Small intestine (tissue), 7 donors: ENCODE results near the gene STAC2. TPM values are rescaled to one million over a fixed set of nuclear protein-coding genes. Genes with fewer than 3 reads are reported as not detected.
A peak's percentile ranks its signal among the peaks of the same experiment; 100 is the strongest.

ENCODE experiments used
- DNase-seq, 2 donors: peaks; one replicate each; pipeline versions ENCODE4 v3.0.0 to v3.0.0-alpha.2; 2013
- FAIRE-seq: peaks from 2 replicates; lab custom pipeline; 2012; peaks lifted over from hg19 to GRCh38; lab: Jason Lieb, UNC
- H3K27ac ChIP-seq, 3 donors: one replicate each; pipeline ENCODE4 v1.5.1; 2013; ENCODE audit warnings: low read length in 2 of 3, mild to moderate bottlenecking in 2 of 3, control low read depth in 1 of 3, inconsistent platforms in 1 of 3, low read depth in 1 of 3, moderate library complexity in 1 of 3
- H3K27me3 ChIP-seq, 3 donors: one replicate each; pipeline ENCODE4 v1.6.1; 2013; ENCODE audit warnings: low read length in 3 of 3, inconsistent platforms in 1 of 3; ENCODE audit not compliant: control insufficient read depth in 3 of 3, insufficient read depth in 3 of 3
- H3K36me3 ChIP-seq, 3 donors: one replicate each; pipeline ENCODE4 v1.6.1; 2013; ENCODE audit warnings: low read length in 3 of 3, inconsistent platforms in 1 of 3, low read depth in 1 of 3, mild to moderate bottlenecking in 1 of 3, moderate library complexity in 1 of 3; ENCODE audit not compliant: control insufficient read depth in 3 of 3, insufficient read depth in 2 of 3
- H3K4me1 ChIP-seq, 3 donors: one replicate each; pipeline ENCODE4 v1.6.1; 2013; ENCODE audit warnings: low read length in 2 of 3, inconsistent platforms in 1 of 3, low read depth in 1 of 3, mild to moderate bottlenecking in 1 of 3, moderate library complexity in 1 of 3; ENCODE audit not compliant: control insufficient read depth in 3 of 3, insufficient read depth in 2 of 3
- H3K4me3 ChIP-seq, 3 donors: one replicate each; pipeline ENCODE4 v1.5.1; 2013; ENCODE audit warnings: low read length in 3 of 3, control low read depth in 1 of 3, inconsistent platforms in 1 of 3, low read depth in 1 of 3, mild to moderate bottlenecking in 1 of 3, moderate library complexity in 1 of 3
- H3K9me3 ChIP-seq, 2 donors: one replicate each; pipeline ENCODE4 v1.6.1; 2013; ENCODE audit warnings: low read depth in 1 of 2, low read length in 1 of 2; ENCODE audit not compliant: control insufficient read depth in 2 of 2, insufficient read depth in 1 of 2
- WGBS, 3 donors: extraction: QIAGEN DNeasy Blood & Tissue Kit; methylation state at CpG; one replicate each; pipeline ENCODE4 v1.1.7; 2013; 5-methylcytosine and 5-hydroxymethylcytosine counted together
- polyA plus RNA-seq, 4 donors: library from polyadenylated mRNA; stranded (reverse) in 3 of 4; unstranded in 1 of 4; fragments of 200-250 nt in 3 of 4; fragments of 120-200 nt in 1 of 4; gene quantifications; one replicate each; pipeline versions ENCODE4 v1.2.1 to v1.2.3, GENCODE V29; 2013
- donor health status: healthy with polysubstance abuse.
- donor health status: control.
- donor health status: control.
- donor health status: Bipolar disorder and iron deficiency.
- donor health status: healthy.

Gene STAC2
- polyA plus RNA-seq, 4 donors, result 0.31 to 0.64 TPM; not detected in 2

DNA sequence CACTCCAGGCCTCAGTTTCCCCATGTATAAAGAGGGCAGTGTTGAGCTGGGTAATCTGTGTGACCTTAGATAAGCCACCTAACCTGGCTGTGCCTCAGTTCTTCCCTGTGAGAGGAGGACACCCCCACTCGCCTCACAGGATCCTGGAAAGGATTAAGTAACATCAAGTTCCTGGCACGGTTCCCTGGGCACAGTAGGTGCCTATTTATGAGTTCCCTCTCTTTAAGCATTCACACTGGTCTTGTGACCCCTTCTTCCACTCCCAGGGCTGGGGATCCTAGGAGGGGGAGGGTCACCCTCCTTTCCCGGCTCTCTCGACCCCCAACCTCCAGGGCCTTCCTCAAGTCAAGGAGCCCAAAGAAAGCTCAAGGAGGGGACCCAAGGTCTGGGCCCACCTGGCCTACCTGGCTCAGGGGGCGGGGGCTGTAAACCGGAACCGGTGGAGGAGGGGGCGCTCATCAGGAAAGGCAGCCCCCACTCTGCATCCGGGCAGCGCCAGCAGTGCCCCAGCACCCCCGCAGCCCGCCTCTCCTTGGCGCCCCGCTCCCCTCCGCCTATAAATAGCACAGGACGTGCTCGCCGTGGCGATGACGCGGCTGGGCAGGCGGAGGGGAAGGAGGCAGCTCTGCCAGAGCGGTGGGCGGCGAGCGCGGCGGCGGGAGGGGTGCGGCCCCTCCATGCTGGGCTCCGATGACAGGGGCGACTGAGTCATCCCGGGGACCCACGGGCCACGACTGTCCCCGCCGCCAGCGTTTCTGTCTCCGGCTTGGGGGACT lies 16.2 kb downstream of the STAC2 start:
- Histone ChIP-seq H3K4me3 (peak overlapping the region in 1 of 3 donors; percentile 30), H3K27ac (no peak overlapping the region), H3K36me3 (peaks cover 0 to 12% (median 0%) of the 10 kb centered on the region in 3 donors), H3K4me1 (peaks cover 0 to 14% (median 0%) of the 10 kb centered on the region in 3 donors), H3K9me3 (no peaks in the 10 kb centered on the region), H3K27me3 (peaks cover 0 to 45% (median 2%) of the 10 kb centered on the region in 3 donors)
- FAIRE-seq (no peak), DNase-seq (peak in 1 of 2 donors; percentile 56)
- WGBS, 3 donors, result 3 to 7% (median 7%) methylated on average over 20 to 39 of the region's 39 CpGs

DNA sequence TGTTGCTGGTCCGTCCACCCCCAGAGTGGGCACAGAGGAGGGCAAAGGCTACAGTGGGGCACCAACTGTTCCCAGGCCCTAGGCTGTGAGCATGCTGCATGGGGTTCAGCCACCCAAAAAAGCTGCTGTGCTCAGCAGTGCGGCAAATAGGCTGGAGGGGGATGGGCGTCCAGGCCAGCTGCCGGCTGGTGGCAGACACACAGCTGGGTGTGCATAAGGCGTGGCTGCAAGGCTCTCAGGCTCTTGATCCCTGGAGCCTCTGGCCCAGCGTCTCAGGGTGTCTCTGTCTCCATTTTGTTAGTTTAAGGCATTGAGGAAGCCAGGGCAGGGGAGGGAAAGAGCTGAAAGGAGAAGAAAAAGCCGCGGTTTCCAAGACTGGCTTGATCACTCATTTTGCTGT lies 16.9 kb downstream of the STAC2 start:
- Histone ChIP-seq H3K27me3 (peaks cover 0 to 43% (median 2%) of the 10 kb centered on the region in 3 donors), H3K27ac (no peak overlapping the region), H3K4me3 (no peak overlapping the region), H3K36me3 (peaks cover 1 to 18% (median 3%) of the 10 kb centered on the region in 3 donors), H3K4me1 (peaks cover 0 to 14% (median 0%) of the 10 kb centered on the region in 3 donors), H3K9me3 (no peaks in the 10 kb centered on the region)
- no peak for FAIRE-seq
- WGBS, 3 donors, result 29 to 36% (median 29%) methylated on average over 8 of the region's 8 CpGs
- peak in 1 of 2 donors; percentile 49 for DNase-seq

DNA sequence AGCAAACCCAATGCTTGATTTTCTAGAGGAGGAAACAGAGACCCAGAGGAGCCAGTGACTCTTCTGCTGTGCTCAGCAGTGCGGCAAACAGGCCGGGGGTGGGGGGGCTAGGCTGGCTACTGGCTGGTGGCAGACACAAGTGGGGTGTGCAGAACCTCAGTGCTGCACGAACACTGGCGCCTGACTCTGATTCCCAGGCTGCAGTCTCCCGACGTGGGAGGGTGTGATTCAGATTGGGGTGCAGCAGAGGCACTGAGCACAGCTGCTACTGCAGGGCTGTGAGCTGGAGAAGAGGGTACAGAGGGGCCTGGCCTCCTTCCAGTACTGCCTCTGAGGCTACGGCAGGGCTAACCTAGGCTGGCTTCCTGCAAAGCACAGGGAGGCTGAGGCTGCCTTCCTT lies 17.6 kb downstream of the STAC2 start:
- FAIRE-seq (no peak), DNase-seq (no peak)
- H3K4me1 ChIP-seq, result peaks cover 0 to 14% (median 0%) of the 10 kb centered on the region in 3 donors
- no peaks in the 10 kb centered on the region for H3K9me3 ChIP-seq
- no peak overlapping the region for H3K4me3 ChIP-seq
- H3K27me3 ChIP-seq, result peaks cover 0 to 41% (median 2%) of the 10 kb centered on the region in 3 donors
- H3K27ac ChIP-seq, result no peak overlapping the region
- WGBS, 3 donors, result 40 to 63% (median 48%) methylated on average over 7 of the region's 7 CpGs
- H3K36me3 ChIP-seq, result peaks cover 5 to 26% (median 8%) of the 10 kb centered on the region in 3 donors

DNA sequence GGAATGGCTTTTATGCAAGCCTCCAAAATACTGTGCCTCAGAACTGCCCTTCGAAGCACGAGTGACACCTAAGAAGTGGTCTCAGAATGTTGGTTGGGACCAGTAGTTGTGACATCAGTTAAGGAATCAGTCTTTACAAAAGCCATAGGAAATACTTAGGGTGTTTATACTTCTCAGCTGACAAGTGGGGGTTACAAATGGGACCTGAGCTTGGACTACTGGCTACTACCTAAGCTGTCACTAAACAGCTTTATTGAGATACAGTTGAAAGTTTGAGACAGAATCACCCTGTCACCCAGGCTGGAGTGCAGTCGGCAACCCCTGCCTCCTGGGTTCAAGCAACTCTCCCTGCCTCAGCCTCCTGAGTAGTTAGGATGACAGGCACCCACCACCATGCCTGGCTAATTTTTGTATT lies 20.6 kb downstream of the STAC2 start:
- WGBS, 3 donors, result 75 to 86% (median 79%) methylated on average over 3 of the region's 3 CpGs
- Histone ChIP-seq H3K4me3 (no peak overlapping the region), H3K9me3 (no peaks in the 10 kb centered on the region), H3K36me3 (peaks cover 13 to 49% (median 13%) of the 10 kb centered on the region in 3 donors), H3K27me3 (peaks cover 0 to 18% (median 2%) of the 10 kb centered on the region in 3 donors), H3K4me1 (peaks cover 0 to 22% (median 5%) of the 10 kb centered on the region in 3 donors), H3K27ac (no peak overlapping the region)
- FAIRE-seq (no peak), DNase-seq (no peak)

DNA sequence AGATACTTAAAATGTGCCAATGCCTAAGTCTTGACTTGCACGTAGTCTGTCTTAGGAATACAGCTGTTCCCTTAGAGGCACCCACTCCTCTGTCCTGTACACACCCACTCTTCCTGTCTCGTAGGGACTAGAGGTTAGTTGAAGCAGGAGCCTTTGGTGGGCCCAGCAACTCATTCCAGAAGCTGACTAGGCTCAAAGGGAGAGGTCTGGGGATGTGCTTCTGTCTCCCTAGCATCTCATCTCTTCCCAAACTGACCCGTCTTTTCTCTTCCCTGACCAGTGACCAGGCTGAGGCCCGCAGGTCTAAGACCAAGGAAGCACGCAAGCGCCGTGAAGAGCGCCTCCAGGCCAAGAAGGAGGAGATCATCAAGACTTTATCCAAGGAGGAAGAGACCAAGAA lies 21.5 kb downstream of the STAC2 start:
- WGBS, 3 donors, result 85 to 89% (median 87%) methylated on average over 8 of the region's 8 CpGs
- FAIRE-seq (no peak), DNase-seq (no peak)
- no peaks in the 10 kb centered on the region for H3K9me3 ChIP-seq
- peaks cover 0 to 17% (median 5%) of the 10 kb centered on the region in 3 donors for H3K4me1 ChIP-seq
- H3K27ac ChIP-seq, result no peak overlapping the region
- peaks cover 13 to 49% (median 13%) of the 10 kb centered on the region in 3 donors for H3K36me3 ChIP-seq
- H3K4me3 ChIP-seq, result no peak overlapping the region
- peaks cover 0 to 9% (median 2%) of the 10 kb centered on the region in 3 donors for H3K27me3 ChIP-seq

DNA sequence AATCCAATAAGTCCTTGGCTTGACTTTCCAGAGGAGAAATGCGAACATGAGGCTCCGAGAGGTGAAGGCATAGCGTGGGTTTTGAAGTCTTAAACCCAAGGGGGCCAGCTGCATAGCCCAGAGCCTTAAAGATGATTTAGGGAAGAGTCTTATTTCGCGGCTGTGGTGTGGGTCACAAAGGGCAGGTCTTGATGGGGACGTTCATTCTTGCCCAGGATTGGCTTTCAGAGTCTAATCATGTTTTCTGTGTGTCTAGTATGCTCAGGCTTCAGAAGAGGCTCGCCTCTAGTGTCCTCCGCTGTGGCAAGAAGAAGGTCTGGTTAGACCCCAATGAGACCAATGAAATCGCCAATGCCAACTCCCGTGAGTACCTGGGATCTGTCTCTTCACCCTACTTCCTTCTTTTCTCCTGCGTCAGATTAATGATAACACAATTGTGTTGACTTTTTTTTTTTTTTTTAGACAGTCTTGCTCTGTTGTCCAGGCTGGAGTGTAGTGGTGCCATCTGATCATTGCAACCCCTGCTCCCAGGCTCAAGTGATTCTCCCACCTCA lies 24.7 kb downstream of the STAC2 start:
- FAIRE-seq (no peak), DNase-seq (no peak)
- 10 to 25% (median 12%) methylated on average over 11 of the region's 11 CpGs for WGBS, 3 donors
- peaks cover 0 to 8% (median 0%) of the 10 kb centered on the region in 3 donors for H3K27me3 ChIP-seq
- peak overlapping the region; percentile 92 to 98 (median 94) for H3K4me3 ChIP-seq
- peak overlapping the region in 2 of 3 donors; percentile 78 to 97 for H3K27ac ChIP-seq
- H3K4me1 ChIP-seq, result peaks cover 0 to 29% (median 8%) of the 10 kb centered on the region in 3 donors
- H3K36me3 ChIP-seq, result peaks cover 13 to 49% (median 13%) of the 10 kb centered on the region in 3 donors
- no peaks in the 10 kb centered on the region for H3K9me3 ChIP-seq

DNA sequence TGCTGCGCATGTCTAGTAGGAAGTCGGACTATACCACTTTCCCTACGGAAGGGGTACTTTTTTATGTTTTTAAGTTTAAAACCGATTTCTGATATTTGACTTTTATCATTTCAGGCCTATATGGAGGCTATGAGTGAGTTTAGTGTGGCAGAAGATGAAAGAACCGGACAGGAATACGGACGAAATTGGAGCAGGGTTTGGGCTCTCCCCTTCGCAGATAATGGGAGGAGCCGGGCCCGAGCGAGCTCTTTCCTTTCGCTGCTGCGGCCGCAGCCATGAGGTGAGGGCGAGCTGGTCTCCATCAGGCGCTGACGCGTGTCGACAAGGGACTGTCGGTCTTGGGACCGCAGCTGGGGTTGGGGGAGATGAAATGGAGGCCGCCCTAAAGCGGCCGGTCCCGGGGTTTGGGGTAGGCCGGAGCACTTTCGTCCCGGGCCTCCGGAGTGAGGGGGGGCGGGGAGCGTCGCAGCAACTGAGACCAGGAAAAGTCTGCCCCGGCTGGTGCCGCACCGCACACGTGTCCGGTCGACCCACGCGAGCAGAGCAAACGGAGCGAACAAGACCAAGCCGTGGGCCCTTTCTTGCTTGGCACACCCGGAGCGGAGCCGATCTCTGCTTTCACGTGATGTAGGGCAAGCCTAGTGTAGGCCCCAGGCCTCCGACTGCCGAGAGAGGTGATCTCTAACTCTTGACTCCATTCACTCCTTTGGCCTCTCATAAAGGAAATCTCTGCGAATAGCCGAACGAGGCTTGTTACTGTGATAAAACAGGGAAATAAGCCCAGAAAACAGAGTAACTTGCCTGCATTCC lies 25.5 kb downstream of the STAC2 start, which contains the start of gene RPL19:
RPL19 (plus strand) TSS at position 214 of the 810 bp plus-strand sequence; CDS start at position 276, 62 bp downstream.
- Histone ChIP-seq H3K4me1 (peaks cover 0 to 29% (median 8%) of the 10 kb centered on the region in 3 donors), H3K36me3 (peaks cover 13 to 44% (median 13%) of the 10 kb centered on the region in 3 donors), H3K27ac (peak within 1 kb of the TSS; percentile 78 to 97 (median 88)), H3K27me3 (peaks cover 0 to 15% (median 0%) of the 10 kb centered on the region in 3 donors), H3K9me3 (no peaks in the 10 kb centered on the region), H3K4me3 (peak within 1 kb of the TSS; percentile 92 to 98 (median 94))
- DNase-seq (peak in 1 of 2 donors; percentile 94), FAIRE-seq (no peak)
- 0 to 1% (median 0%) methylated on average over 50 to 52 of the region's 52 CpGs for WGBS, 3 donors

DNA sequence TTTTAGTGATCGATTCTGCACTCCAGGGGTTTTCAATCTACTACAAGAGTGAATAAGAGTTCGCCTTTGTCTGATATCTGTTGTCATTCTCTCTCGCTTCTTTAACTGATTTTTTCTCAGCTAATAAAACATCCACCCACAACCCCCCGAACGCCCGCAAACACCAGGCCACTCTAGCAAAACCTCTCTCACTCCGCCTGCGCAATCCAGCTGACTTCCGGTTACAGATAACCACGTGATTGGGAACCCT lies 26.0 kb downstream of the STAC2 start:
- DNase-seq (peak in 1 of 2 donors; percentile 94), FAIRE-seq (no peak)
- peaks cover 0 to 29% (median 8%) of the 10 kb centered on the region in 3 donors for H3K4me1 ChIP-seq
- H3K36me3 ChIP-seq, result peaks cover 13 to 39% (median 13%) of the 10 kb centered on the region in 3 donors
- WGBS, 3 donors, result 0% methylated on average over 10 of the region's 10 CpGs
- no peaks in the 10 kb centered on the region for H3K9me3 ChIP-seq
- H3K27me3 ChIP-seq, result peaks cover 0 to 20% (median 0%) of the 10 kb centered on the region in 3 donors
- peak overlapping the region in 2 of 3 donors; percentile 9 to 98 for H3K4me3 ChIP-seq
- peak overlapping the region; percentile 78 to 97 (median 88) for H3K27ac ChIP-seq
